Progenitor cell of endocrine pancreas (in vitro differentiated cells): ENCODE data around the gene KHDC1. TPM values are rescaled to one million over a fixed set of nuclear protein-coding genes. Genes with fewer than 3 reads are reported as not detected.
A peak's percentile ranks its signal among the peaks of the same experiment; 100 is the strongest.
"Not testable (repeated sequence)": the region's sequence is repeated elsewhere in the genome, so short reads cannot be mapped to it uniquely, and the experiment has no call there.

Experiments used
- DNase-seq: peaks from one replicate; pipeline ENCODE4 v3.0.0; 2021; ENCODE audit warnings: low spot score; ENCODE audit not compliant: unreplicated experiment
- H3K27ac Mint-ChIP-seq: 2 replicates; pipeline ENCODE4 v1.8.0; 2021; ENCODE audit warnings: mild to moderate bottlenecking, moderate library complexity, mixed read lengths
- H3K27me3 Mint-ChIP-seq: 2 replicates; pipeline ENCODE4 v1.8.0; 2021; ENCODE audit warnings: mixed read lengths
- H3K36me3 Mint-ChIP-seq: 2 replicates; pipeline ENCODE4 v1.8.0; 2022; ENCODE audit warnings: mixed read lengths; ENCODE audit not compliant: insufficient read depth
- H3K4me1 Mint-ChIP-seq: 2 replicates; pipeline ENCODE4 v1.8.0; 2021; ENCODE audit warnings: low read depth, mixed read lengths
- H3K4me3 Mint-ChIP-seq: 2 replicates; pipeline ENCODE4 v1.8.0; 2021; ENCODE audit warnings: low read depth, mild to moderate bottlenecking, moderate library complexity, mixed read lengths
- H3K9me3 Mint-ChIP-seq: 2 replicates; pipeline ENCODE4 v1.8.0; 2021; ENCODE audit warnings: low read depth, mixed read lengths
- CTCF ChIP-seq: fragments of 200-600 bp; sonication (generic); IDR thresholded peaks from one replicate; pipeline ENCODE4 v1.5.0; 2021; ENCODE audit warnings: antibody characterized with exemption, mild to moderate bottlenecking; ENCODE audit not compliant: unreplicated experiment
- total RNA-seq: library from RNA; stranded (reverse); gene quantifications from 2 replicates; pipeline ENCODE4 v1.2.1, GENCODE V29; 2021

KHDC1 gene
- total RNA-seq, 1 donor from 2014 or later, result 7.9 TPM

DNA sequence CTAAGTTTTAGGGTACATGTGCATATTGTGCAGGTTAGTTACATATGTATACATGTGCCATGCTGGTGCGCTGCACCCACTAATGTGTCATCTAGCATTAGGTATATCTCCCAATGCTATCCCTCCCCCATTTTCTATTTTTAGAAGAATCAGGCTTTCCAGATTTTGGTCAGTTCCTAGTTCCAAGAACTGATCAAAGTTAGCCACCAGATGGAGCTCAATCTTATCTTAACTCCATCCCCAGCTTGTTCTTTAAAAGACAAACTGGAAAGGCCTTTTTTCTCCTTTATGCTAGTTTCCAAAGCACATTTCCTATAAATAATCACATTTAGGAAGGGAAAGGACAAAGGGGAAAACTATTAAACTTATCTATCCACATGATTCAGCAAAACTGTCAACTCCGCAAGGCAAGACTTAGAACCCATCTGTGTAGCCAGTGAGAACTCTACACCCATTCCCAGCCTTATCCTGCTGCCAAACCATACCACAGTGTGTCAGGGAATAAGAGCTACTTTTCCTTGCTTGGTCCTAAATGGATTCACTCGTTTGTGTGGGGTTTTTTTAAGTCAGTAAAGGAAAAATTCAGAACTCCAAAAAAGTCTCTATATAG lies 22.8 kb upstream of the KHDC1 start:
- H3K27me3 Mint-ChIP-seq, result no peaks in the 10 kb centered on the region
- no peak for DNase-seq
- H3K9me3 Mint-ChIP-seq, result no peaks in the 10 kb centered on the region
- no peaks in the 10 kb centered on the region for H3K4me1 Mint-ChIP-seq
- TF ChIP-seq CTCF, result peak; percentile 52
- H3K27ac Mint-ChIP-seq, result no peak overlapping the region
- H3K4me3 Mint-ChIP-seq, result no peak overlapping the region
- H3K36me3 Mint-ChIP-seq, result peaks cover 7% of the 10 kb centered on the region

- DNase-seq, result no peak
- Mint-ChIP-seq H3K36me3 (peaks cover 2% of the 10 kb centered on the region), H3K4me1 (no peaks in the 10 kb centered on the region), H3K4me3 (no peak overlapping the region), H3K27ac (no peak overlapping the region), H3K9me3 (no peaks in the 10 kb centered on the region), H3K27me3 (no peaks in the 10 kb centered on the region)
- no peak for TF ChIP-seq CTCF
Observed at GRCh38 chr6:73282871-73283270, 19.9 kb upstream of the KHDC1 start.

DNA sequence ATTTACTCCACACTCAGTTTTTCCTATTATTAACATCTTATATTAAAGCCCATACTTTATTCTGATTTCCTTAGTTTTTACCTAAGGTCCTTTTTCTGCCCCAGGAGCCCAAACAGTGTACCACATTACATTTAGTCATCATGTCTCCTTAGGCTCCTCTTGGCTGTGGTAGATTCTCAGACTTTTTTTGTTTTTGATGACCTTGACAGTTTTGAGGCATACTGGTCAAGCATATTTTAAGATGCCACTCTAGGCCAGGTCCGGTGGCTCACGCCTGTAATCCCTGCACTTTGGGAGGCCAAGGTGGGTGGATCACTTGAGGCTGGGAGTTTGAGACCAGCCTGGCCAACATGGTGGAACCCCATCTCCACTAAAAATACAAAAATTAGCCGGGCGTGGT lies 18.7 kb upstream of the KHDC1 start:
- not testable (repeated sequence) for H3K27ac Mint-ChIP-seq, H3K4me1 Mint-ChIP-seq, H3K36me3 Mint-ChIP-seq, H3K4me3 Mint-ChIP-seq, H3K9me3 Mint-ChIP-seq, H3K27me3 Mint-ChIP-seq, DNase-seq

GRCh38 chr6:73269296-73269695 lies 6.3 kb upstream of the KHDC1 start:
- not testable (repeated sequence) for H3K27me3 Mint-ChIP-seq, H3K27ac Mint-ChIP-seq, H3K9me3 Mint-ChIP-seq, H3K4me3 Mint-ChIP-seq, DNase-seq, H3K4me1 Mint-ChIP-seq
- H3K36me3 Mint-ChIP-seq, result peaks cover 19% of the 10 kb centered on the region

DNA sequence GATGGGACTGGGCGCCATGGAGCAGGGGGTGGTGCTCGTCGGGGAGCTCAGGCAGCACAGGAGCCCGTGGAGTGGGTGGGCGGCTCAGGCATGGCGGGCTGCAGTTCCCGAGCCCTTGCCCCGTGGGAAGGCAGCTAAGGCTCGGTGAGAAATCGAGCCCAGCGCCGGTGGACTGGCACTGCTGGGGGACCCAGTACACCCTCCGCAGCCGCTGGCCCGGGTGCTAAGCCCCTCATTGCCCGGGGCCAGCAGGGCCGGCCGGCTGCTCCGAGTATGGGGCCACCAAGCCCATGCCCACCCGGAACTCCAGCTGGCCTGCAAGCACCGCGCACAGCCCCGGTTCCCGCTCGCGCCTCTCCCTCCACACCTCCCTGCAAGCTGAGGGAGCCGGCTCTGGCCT lies 5.9 kb upstream of the KHDC1 start:
- H3K27me3 Mint-ChIP-seq, H3K4me3 Mint-ChIP-seq, H3K4me1 Mint-ChIP-seq, DNase-seq, H3K9me3 Mint-ChIP-seq, H3K27ac Mint-ChIP-seq: not testable (repeated sequence)
- peaks cover 19% of the 10 kb centered on the region for H3K36me3 Mint-ChIP-seq

DNA sequence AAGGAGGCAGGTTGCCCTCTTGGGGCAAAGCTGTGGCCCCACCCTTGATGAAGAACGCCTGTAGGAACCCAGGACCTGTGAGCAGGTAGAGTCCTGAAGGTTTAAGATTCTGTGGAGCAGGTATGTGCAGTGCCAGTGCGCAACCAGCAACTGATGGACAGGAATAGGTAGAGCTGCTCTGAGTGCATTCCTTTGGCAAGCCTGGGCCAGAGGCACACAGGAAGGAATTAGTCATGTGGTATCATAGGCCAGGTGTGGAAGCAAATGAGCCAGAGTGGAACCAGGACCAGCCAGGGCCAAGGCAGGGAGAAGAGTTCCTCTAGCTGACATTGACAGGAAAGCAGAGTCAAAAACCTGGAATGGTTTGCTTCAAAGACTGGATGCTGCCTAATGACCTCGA lies 1.4 kb upstream of the KHDC1 start:
- H3K9me3 Mint-ChIP-seq, result no peaks in the 10 kb centered on the region
- H3K36me3 Mint-ChIP-seq, result peaks cover 17% of the 10 kb centered on the region
- no peak overlapping the region for H3K27ac Mint-ChIP-seq
- DNase-seq, result no peak
- peak overlapping the region; percentile 75 for H3K4me3 Mint-ChIP-seq
- peaks cover 7% of the 10 kb centered on the region for H3K4me1 Mint-ChIP-seq
- H3K27me3 Mint-ChIP-seq, result no peaks in the 10 kb centered on the region
- TF ChIP-seq CTCF, result no peak

- H3K4me3 Mint-ChIP-seq, result peak overlapping the region; percentile 75
- peaks cover 15% of the 10 kb centered on the region for H3K36me3 Mint-ChIP-seq
- H3K4me1 Mint-ChIP-seq, result peaks cover 7% of the 10 kb centered on the region
- no peak for DNase-seq
- no peak overlapping the region for H3K27ac Mint-ChIP-seq
- TF ChIP-seq CTCF, result no peak
- H3K9me3 Mint-ChIP-seq, result no peaks in the 10 kb centered on the region
- H3K27me3 Mint-ChIP-seq, result no peaks in the 10 kb centered on the region
Observed at GRCh38 chr6:73263570-73263909, 544 bp upstream of the KHDC1 start.
